Vagina (tissue), 2 donors: ENCODE data around the gene LAMA1.

Experiments used
- POLR2A ChIP-seq, 2 donors: fragments of 450-650 bp; IDR thresholded peaks; one replicate each; pipeline ENCODE4 v1.6.1; 2017; ENCODE audit warnings: antibody characterized with exemption in 2 of 2, mild to moderate bottlenecking in 2 of 2, moderate library complexity in 2 of 2
- POLR2AphosphoS5 ChIP-seq, 2 donors: sonication (generic); formaldehyde crosslinking; IDR thresholded peaks; one replicate each; pipeline ENCODE4 v1.9.0; 2017; ENCODE audit warnings: antibody characterized with exemption in 2 of 2, mild to moderate bottlenecking in 2 of 2, low read depth in 1 of 2; ENCODE audit not compliant: insufficient read depth in 1 of 2
- TF ChIP-seq, protein P1 (sequence below), 3 experiments: fragments of 450-650 bp in 2 of 3; fragments of 200-600 bp in 1 of 3; sonication (generic) in 1 of 3; IDR thresholded peaks; one replicate each; pipeline ENCODE4 v1.5.1; 2017 to 2019; ENCODE audit warnings: antibody characterized with exemption in 3 of 3, mild to moderate bottlenecking in 2 of 3, moderate library complexity in 2 of 3

DNA sequence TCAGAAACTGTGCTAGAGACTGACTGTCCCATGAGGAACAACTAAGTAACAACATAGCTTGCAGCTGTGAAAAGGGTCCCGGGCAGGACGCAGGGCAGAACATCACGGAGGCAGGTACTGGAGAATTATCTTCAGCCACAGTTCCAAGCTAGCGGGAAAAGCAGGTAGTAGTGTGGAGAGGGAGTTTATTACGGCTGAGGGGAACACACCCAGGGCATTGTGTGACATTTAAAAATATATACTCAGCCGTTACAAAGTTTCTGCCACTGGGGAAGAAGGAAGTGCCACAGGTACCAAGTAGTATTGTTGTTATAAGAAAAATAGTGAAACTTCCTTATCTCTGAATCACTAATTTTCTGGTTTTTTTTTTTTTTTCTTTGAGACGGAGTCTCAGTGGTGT is 179.6 kb downstream of the LAMA1 start:
- TF ChIP-seq, protein P1, sequence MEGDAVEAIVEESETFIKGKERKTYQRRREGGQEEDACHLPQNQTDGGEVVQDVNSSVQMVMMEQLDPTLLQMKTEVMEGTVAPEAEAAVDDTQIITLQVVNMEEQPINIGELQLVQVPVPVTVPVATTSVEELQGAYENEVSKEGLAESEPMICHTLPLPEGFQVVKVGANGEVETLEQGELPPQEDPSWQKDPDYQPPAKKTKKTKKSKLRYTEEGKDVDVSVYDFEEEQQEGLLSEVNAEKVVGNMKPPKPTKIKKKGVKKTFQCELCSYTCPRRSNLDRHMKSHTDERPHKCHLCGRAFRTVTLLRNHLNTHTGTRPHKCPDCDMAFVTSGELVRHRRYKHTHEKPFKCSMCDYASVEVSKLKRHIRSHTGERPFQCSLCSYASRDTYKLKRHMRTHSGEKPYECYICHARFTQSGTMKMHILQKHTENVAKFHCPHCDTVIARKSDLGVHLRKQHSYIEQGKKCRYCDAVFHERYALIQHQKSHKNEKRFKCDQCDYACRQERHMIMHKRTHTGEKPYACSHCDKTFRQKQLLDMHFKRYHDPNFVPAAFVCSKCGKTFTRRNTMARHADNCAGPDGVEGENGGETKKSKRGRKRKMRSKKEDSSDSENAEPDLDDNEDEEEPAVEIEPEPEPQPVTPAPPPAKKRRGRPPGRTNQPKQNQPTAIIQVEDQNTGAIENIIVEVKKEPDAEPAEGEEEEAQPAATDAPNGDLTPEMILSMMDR (IDR thresholded peaks at IDR 0.05): no peak
- TF ChIP-seq POLR2AphosphoS5 (IDR thresholded peaks at IDR 0.05; ENCODE audit: insufficient read depth in 1 of 2, low read depth in 1 of 2) (no peak), POLR2A (IDR thresholded peaks at IDR 0.05) (no peak)
